Stimulated activated CD4-positive, alpha-beta T cell treated with anti-CD3 and anti-CD28 coated beads, Interleukin-12 subunit alpha, Interleukin-12 subunit beta, amount 100 ng/mL, for 24 hours (primary cell): ENCODE measurements around the gene AKTIP.
A peak's percentile ranks its signal among the peaks of the same experiment; 100 is the strongest.
"Not testable (repeated sequence)": the region's sequence is repeated elsewhere in the genome, so short reads cannot be mapped to it uniquely, and the experiment has no call there.

ENCODE experiments used
- DNase-seq, 2 experiments: peaks; one replicate each; pipeline ENCODE4 v3.0.0-alpha.2; 2020; ENCODE audit warnings: low read depth in 2 of 2

Gene AKTIP

DNA sequence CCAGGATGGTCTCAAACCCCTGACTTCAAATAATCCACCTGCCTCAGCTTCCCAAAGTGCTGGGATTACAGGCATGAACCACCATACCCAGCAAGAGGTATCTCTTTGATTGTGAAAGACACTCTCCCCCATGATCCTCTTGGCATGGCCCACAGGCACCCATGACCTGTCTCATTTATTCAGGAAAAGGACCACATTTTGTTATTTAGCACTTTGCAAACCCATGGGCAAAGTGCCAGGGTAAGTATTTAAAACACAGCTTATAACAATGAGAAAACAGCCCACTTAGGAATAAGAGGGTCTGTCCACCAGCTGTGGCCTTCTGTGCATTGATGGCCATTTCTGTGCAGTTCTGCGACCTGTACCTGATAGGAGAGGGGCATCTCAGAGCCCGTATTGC lies 12.8 kb upstream of the AKTIP start:
- DNase-seq = no peak

DNA sequence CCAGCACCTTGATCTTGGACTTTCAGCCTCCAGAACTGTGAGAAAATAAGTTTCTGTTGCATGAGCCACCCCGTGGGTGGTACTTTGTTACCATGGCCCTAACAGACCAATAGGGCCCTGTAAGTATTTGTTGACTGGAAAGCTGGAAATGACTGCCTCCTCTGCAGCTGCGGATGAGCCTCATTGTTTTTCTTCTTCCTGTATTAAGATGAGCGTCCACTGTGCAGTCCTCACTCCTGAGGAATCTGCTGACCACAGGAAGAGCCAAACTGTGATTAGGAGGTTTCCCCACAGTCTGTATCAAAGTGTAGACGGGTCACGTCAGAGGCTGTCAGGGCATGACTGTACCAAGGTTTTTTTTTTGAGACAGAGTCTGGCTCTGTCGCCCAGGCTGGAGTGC lies 12.2 kb upstream of the AKTIP start:
- DNase-seq = no peak

DNA sequence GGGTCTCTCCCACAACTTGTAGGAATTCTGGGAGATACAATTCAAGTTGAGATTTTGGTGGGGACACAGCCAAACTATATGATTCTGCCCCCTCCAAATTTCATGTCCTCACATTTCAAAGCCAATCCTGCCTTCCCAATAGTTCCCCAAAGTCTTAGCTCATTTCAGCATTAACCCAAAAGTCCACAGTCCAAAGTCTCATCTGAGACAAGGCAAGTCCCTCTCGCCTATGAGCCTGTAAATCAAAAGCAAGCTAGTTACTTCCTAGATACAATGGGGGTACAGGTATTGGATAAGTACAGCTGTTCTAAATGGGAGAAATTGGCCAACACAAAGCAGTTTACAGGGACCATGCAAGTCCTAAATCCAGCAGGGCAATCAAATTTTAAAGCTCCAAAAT lies 9.8 kb upstream of the AKTIP start:
- not testable (repeated sequence) for DNase-seq

DNA sequence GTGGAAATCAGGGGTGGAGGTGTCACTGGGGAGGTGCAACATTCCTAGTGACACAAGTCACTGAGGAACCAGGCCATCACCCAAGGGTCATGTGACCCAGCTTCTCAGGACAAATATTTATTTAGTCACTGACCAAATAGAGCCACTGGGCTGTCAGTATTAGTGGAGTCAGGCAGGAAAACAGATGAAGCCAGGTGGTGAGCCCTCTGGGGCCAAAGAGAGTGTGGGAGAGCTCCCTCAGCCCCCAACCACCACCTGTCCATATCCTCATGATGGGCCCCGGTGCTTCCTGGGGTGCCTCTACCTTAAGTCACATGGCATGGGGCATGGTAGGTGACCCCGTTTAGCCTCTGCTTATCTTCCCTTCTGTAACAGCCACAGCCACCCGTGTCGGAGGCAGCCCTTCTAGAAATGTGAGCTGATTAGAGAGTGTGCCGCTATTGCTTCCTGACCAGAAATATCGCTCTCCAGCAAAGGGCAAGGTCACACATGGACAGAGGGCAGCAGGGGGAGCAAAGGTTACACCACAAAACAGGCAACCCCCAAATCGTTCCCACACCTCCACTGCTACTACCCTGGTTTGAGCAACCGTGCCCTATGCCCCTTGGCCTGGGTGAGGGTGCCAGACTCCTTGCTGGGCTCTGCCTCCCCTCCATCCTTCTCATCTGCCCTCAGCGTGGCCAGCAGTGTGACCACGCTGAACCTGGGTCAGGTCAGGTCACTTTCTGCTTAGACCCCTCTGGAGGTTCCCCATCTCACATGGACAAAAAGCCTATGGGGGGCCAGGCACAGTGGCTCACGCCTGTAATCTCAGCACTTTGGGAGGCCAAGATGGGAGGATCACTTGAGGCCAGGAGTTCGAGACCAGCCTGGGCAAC lies 8.6 kb upstream of the AKTIP start:
- no peak for DNase-seq

DNA sequence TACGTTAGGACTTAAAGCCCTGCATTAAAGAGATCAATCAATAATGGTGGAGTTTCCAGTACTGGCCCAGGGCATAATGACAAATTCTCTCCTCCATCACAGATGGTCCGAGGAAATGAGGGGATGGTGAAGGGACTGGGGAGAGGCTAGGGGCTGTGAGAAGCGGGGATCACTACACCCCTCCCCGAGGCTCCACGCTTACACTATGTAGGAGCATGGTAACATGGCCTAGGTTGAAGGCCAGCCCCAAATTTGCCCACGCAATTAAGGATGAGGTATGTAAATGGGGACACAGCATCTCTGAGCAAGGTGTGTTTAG lies 8.0 kb upstream of the AKTIP start:
- DNase-seq = no peak

DNA sequence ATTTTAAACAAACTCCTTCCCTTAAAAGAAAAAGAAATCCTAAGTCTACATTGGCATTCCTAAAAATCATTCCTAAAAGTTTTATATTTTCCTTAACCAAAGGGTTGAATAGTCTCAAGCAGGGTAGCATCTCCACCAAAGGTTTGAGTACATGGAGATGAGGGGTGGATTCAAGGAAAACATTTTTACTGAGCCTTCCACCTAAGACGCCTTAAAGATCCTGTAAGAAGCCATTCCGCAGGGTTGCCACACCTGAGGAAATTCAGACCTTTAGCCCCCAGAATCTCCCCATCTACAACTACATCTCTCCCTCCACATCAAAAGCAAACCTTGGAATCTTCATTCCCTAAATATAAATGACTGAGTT lies 7.7 kb upstream of the AKTIP start:
- no peak for DNase-seq

DNA sequence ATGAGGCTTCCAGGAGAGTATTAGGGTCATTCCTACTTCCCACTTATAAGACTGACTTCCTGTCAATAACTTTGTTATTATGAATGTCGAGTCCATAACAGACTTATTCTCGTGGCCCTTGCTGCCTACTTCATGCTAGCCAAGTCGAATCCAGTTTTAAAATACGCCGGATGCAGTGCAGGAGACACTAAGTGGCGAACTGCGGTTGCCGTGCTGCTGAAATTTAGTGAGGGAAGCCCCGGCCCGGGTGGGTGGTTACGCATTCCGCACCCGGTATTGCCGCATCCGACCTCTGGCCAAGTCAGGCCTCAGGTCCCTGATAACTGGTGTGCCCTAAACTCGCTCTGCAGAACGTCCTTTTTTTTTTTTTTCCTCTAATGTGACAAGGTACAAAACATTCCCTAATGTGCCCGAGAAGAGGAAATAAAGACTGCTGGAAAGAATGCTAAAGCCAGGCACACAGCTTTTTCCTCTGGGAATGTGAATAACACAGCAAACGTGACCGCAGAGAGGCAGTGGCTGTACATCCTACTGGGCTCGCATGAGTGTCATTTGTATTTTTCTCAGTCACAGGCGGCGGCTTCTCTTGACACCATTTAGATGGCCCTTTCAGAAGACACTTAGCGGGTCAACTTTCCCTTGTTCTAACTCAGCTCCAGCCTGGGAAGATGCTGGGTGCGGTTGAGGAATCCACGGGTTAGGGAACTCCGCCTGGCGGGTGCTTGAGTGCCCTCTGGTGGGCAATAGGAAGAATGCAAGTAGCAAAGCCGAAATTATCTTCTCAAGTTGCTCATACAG lies 7.1 kb upstream of the AKTIP start:
- DNase-seq = no peak

DNA sequence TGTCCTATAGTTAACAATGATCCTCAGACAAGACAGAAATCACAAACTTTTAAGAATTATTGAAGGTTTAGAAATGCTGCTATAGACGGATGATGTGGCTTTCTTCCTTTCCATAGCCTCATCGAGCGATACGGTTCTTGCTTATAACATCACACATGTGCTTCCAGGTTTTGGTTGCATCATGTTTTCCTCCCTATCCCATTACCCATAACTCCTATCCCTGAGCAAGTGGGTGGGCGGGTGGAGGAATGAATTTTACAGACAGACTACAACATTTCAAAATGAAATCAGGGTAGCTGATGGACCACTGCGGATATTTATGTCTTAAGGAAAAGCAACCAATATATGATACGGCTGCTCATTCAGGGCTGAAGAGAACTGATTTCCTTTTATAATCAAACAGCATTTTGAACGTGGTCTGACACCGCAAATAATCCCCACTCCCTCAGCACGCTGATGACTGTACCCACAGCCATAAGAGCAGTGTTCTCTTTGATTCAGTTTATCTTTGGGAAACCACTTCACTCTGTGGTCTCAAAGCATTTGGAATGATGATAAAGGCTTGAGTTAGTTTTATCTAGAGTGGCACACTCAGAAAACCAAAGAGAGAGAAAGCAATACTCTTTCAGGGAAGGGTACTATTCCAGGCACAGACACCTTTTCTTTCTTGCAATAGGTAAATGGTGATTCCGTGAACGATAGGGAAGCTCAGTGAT lies 4.6 kb upstream of the AKTIP start:
- no peak for DNase-seq

DNA sequence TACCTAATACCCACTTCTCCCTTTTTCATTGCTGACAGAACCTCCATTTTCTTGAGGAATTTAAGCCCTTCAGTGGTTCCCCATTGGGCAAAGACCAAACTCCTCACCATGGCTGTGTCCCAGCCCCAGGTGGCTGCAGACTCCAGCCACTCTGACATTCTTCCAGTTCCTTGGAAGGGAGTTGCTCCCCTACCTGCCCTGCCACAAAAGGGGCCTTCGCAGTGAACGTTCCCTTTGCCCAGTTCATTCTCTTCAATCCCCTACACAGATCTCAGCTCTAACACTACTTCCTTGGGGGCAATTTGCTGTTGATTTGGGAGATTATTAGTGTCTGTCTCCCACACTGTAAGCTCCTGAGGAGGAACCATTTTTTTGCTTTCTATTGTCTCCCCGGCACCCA lies 3.2 kb upstream of the AKTIP start:
- no peak for DNase-seq

DNA sequence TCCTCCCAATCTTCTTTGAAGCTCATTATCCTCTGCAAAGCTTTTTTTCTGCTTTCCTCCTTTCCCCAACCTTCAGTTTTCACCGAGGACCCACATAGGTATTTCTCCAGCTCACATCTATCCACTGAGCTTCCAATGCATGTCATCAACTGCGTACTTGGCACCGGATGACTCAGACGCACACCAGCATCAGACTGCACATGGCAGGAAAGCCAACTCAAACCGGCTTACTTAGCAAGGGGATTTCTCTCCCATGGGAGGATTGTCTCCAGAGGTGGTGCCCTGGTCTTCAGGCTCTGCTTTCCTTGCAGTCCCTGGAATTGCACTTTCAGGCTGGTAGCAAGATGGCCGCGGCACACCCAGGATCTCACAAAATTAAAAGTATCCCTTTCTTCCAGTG lies 1.7 kb upstream of the AKTIP start:
- no peak for DNase-seq

DNA sequence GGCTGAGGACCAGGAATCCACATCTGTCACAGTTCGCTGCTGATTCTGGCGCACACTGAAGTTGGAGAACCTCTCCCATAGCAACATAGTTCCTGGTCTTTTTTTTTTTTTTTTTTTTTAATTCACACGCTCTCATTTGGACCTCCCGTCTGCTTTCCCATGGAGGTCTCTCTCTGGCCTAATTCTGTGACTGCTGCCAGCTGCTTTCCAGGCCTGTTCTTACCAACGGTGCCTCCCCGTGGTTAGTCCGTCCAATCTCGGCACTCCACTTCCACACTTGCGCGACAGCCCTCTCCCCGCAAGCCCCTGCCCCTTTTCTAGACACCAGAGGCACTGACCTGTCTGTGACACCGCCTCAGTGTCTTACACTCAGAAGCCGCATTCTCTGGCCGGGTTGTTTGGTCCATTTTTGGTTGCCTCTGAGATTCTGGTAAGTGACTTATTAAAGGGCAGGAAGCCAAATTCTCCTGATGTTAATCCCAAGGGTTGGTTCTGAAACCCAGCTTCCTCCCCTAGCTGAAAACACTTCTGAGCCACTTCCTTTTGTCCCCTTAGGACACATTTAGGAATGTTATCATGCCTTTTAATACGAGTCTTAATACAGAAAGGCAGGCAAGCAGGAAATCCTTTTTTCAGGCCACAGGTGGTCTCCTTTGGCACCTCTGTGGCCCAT lies 1.1 kb upstream of the AKTIP start:
- DNase-seq = no peak

DNA sequence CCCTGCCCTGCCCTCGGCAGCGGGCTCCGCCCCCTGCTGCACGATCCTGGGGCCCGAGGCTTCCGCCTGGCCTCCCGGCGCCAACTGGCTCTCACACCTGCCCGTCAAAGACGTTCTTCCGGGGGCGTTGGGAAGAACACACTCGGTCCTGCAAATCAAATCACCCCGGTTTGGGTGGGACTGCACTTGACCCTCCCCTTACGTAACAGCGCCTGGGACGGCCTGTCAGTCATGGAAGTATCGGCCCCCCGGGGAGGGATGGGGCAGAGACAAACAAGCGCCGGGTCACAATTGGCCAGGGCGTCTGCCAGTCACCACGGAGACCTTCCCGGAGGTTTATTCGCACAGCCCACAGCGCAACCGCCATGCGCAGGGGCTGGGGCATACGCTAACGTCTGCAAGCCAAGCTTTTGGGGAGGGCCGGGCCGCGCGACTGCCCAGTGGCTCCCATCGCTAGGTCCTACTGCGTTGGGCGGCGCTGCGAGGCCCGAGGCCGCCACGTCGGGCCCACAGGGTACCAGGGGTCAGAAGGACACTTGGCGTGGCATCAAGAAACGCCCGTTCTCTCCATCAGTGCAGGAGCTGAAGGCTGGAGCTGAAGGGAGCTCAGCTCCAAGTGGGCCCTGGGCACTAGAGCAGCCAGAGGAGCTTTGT lies 388 bp upstream of the AKTIP start:
- DNase-seq = peak; percentile 99 to 100

DNA sequence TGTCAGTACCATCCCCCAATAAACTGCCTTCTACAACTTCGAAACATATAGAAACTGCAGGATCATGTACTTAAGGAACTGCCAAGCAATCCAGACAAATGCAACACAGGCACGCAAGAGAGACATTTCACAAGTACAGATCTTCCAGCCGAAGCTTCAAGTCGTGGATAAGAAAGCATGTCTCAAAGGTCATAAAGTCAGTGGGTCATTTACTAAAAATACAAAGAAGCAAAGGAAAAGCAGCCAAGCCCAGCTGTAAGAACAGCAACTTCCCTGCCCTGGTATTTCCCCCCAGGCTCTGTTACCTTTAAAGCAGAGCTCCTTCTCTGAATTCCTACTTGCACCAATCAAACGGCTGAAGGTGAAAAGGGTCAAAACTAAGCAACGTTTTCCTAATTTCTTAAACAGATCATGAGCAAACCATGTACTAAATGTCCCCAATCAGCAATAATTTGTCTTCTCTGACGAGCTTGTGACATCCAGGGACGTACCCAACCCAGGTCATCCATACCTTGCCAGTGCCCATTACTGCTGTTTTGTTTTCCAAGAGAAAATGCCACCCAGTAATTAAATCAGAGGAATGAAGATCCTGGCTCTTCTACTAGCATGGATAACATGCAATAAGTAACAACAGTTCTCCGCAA lies 1.7 kb downstream of the AKTIP start:
- no peak for DNase-seq

DNA sequence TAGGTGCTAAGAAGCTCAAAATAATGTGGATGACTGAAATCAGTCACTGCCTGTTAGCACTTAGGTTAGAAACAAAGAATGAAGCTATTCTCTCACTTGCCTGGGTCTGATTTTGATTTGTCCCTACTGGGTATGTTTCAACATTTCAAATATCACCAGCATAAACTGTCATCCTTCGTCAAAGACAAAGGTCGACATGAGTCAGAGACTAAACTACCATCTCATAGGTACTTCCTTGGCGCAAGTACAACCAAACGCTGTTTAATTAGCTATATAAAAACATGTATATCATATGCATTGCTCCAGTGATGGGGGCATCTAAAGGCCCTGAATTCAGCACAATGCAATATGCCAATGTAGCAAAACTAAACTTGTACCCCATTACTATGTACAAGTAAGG lies 4.0 kb downstream of the AKTIP start:
- no peak for DNase-seq

DNA sequence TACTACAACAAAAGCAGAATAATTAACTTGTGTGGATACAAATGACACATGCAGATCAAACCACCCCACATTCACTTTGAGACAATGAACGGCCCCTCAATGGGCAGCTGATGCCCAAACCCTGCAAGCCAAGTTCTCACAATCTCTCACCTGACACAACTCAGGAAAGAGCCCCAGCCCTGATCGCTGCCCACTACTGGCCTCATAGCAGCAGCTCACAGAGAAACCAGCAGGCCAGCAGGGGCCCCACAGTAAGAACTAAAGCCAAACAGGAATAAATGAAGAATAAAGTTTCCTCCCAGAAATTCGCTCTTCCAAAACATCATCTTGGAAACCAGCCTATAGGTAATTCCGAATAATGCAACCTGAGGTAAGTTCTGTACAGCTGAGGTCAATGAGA lies 7.7 kb downstream of the AKTIP start:
- DNase-seq = no peak

DNA sequence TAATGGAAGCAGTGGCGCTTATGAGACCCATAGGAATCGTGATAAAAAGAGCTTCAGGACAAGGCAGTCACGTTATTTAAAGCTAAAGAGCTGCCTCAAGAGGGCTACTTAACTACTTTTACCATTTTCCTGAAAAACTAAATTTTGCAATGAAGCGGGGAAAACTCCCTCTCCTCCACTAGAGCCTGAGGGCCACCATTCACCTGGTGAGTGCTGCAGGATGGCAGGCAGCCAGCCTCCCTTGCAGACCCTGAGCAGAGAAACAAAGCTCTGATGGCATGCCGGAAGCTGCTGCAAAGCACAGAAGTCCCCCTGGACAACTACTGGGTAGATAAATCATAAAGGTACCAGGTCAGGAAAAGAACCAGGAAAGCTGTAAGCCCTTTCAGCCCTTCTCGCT lies 8.4 kb downstream of the AKTIP start:
- no peak for DNase-seq

DNA sequence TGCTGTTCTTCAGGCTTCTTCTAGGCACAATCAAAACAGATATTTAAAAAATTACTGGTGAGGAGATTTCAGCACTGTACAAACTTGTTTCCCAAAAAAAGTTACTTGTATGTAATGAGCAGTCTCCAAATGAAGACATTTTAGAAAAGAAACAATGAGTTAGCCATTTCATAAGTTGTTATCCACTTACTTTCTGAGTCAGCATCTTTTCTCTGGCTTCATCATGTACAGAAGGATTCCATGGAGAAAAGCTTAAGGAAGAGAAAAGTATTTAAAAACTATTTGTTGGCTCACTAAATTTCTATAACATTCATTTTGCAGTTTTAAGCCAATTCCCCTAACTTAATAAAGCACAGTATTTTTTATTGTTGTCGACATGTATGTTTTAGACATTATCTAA lies 10.5 kb downstream of the AKTIP start:
- DNase-seq = no peak

DNA sequence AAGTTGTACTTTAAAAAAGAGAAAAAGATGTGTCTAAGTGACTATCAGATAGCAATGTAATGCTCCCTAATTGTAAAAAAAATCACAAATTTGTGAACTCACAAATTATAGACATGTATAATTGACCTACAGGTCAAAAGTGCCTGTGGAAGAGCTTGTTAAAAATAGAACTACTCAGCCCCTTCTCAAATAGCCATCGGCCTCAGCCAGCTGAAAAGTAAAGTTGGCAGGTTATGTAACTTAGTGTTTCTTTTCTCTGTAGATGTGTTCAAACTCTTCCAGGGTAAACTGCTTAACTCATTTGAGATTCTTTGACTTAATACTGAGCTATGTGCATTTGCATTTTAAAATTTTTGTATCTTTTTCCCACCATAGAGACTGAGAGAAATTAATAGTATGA lies 13.3 kb downstream of the AKTIP start:
- no peak for DNase-seq

DNA sequence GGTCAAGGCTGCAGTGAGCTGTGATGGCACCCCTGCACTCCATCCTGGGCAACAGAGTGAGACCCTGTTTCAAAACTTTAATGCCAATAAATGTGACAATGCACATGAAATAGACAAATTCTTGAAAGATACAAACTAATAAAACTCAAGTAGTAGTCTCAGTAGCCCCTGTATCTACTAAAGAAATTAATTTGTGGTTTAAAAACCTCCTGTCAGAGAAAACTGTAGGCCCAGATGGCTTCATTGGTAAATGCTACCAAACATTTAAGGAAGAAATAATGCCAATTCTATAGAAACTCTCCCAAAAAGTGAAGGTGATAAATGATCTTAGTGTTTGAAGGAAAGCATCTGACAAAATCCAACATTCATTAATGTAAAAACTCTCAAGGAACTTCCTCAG lies 16.8 kb downstream of the AKTIP start:
- no peak for DNase-seq

DNA sequence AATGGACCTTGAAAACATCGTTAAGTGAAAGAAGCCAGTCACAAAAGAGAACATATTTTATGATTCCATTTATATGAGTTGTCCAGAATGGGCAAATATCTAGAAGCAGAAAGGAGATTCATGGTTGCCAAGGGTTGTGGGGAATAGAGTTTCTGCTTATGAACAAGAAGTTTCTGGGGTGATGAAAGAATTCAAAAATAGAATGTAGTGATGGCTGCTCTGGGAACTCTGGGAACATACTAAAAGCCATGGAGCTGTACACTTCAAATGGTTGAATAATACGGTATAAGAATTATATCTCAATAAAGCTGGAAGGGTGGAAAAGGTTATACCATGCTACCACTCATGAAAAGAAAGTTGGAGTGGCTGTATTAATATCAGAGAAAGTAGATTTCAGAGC lies 18.5 kb downstream of the AKTIP start:
- no peak for DNase-seq

DNA sequence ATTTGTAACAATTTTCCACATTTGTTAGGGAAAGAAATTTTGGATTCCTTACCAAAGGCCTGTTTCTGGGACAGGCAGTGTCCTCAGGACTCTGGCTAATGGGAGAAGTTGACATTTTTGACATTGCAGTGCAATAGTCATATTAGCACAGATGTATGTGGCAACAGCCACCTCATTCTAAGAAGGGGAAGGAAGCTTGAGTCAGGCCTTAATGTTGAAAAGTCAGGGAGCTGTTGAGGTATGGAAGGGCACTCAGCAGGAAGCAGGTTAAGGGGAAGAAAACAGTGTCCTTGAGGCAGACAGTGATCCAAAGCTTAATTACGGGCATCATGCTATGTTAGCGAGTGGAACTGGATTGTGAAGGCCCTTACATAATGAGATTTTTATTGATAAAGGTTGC lies 20.9 kb downstream of the AKTIP start:
- DNase-seq = no peak
